Measurements from ENCODE around the gene CDK14.

The CDK14 gene

GRCh38 chr7:90972906-90973550, 376.9 kb downstream of the CDK14 start:
- DNase-seq: no peak

GRCh38 chr7:90977056-90977455, 380.9 kb downstream of the CDK14 start:
- no peak for DNase-seq

- DNase-seq: no peak
These were observed 384.4 kb downstream of the CDK14 start for GRCh38 chr7:90980545-90980944.

- DNase-seq: no peak
These were observed 386.1 kb downstream of the CDK14 start for GRCh38 chr7:90982228-90982627.

- DNase-seq: no peak
These were observed 388.6 kb downstream of the CDK14 start for GRCh38 chr7:90984692-90985091.

- DNase-seq: no peak
These were observed 392.4 kb downstream of the CDK14 start for GRCh38 chr7:90988516-90988915.

DNA sequence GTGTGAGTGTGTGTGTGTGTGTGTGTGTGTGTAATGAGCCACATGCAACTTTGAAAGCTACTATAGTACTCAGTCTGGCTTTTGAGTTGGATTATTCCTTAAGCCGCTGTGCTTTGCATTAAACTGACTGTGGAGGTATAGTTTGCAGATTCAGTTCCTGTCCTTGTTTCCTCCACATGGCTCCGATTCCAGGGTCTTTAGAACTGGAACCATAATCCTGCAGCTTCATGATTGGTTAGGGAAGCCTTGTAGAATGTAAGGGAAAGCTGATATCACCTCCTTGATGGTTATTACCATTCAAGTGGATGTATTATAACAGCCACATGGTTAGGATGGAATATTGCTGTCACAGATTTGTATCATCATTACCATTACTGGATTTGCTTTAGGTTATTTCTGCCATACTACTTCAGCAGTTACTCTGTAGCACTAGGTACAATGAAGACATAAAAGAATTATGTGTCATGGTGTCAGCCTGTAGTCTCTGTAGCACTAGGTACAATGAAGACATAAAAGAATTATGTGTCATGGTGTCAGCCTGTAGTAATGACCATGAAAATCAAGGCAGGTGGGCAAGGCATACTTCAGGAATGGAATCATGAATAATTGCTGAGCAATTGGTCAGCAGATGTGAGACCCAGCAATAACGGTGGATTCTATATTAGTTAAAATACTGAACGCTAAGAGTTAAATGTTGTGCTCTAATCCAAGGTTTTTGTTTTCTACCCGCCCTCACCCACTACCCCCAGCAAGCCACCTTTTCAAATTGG, 393.1 kb downstream of the CDK14 start:
- no peak for DNase-seq

GRCh38 chr7:90994121-90994520, 398.0 kb downstream of the CDK14 start:
- DNase-seq: no peak

DNA sequence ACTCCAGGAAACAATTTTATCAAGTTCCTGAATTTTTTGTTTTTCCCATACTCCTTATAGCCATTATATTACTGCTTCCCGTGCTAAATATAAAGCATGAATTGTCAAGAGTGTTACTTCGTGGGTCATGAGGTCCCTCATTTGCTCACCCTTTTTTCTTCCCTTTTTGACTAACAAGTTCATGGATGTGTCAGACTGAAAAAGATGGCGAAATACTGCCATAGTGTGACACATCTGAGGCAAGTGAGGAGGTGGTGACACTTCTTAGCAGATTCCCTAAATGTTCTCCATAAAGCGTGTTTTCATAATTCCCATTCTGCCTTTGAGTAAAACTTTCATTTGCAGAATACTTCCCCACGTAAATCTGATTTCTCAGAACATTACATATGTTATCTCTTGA, 398.5 kb downstream of the CDK14 start:
- no peak for DNase-seq

DNA sequence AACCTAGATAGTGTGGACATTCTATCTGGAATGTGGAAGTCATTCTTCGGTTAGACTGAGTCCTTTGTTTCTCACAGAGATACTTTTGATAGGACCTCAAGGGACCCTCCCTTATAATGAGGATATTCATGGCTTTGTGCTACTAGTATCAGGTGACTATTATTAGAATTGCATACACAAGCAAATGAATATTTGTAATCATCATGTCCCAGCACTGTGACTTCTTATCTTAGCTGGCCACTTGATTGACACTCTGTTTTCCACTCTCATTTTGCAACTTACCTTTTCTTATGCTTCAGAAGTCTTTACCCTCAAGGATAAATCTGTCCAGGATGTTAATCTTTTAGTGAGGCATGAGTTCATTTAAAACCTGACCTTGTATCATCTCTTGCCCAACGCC, 399.9 kb downstream of the CDK14 start:
- no peak for DNase-seq

- DNase-seq: no peak
These were observed 404.2 kb downstream of the CDK14 start for GRCh38 chr7:90999989-91000979.

DNA sequence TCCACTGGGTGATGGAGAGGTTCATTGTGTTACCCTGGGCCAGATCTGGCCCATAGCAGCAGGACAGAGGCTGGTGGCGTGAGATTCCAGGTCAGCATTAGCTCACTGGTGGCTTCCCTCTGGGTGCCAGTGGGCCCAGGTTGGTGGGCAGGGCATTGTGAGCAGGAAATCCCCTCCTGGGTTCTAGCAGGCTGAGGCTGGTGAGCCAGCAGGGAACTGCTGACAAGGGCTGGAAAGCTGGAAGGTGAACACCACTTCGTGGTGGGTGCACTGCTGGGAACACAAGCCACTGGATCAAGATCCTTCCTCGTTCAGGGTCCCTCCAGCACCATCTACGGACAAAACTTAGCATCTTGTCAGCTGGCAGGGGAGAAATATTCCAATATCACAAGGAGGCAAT, 408.9 kb downstream of the CDK14 start:
- no peak for DNase-seq

DNA sequence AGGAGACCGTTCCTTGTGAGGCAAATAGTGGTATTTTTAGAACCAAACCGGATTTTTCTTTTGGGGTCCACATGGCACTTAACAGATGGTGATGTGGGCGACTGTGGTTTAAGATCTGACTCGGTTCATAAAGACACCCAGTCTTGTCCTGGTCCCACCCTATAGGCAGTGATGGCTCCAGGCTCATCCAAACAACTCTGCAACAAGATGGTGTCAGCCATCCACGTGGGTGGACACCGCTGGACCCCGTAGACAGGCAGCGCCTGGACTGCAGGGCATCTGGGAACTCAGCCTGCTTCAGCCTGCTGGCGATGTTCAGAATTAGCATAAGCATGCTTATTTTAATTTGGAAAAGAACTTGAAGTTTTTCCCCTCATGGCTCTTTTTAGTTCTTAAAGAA, 409.7 kb downstream of the CDK14 start:
- DNase-seq: no peak

DNA sequence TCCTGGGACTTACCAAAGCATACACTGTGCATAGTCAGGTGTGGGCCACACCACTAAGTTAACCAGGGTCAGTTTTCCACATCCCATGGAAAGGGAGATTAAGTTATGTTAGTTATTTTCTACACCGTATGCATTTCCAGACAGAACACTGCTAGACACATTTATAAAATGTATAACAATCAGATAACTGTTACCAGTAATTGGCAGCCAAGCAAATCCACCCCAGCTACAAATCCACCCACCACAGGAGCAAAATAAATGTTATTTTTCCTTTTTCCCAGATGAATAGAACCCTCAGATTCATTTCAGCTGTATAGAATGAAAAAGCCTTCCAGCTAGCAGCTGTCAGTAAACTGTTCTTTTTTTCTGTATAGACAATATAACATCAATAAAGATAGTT, 411.2 kb downstream of the CDK14 start:
- no peak for DNase-seq

GRCh38 chr7:91013078-91013477, 417.0 kb downstream of the CDK14 start:
- no peak for DNase-seq

DNA sequence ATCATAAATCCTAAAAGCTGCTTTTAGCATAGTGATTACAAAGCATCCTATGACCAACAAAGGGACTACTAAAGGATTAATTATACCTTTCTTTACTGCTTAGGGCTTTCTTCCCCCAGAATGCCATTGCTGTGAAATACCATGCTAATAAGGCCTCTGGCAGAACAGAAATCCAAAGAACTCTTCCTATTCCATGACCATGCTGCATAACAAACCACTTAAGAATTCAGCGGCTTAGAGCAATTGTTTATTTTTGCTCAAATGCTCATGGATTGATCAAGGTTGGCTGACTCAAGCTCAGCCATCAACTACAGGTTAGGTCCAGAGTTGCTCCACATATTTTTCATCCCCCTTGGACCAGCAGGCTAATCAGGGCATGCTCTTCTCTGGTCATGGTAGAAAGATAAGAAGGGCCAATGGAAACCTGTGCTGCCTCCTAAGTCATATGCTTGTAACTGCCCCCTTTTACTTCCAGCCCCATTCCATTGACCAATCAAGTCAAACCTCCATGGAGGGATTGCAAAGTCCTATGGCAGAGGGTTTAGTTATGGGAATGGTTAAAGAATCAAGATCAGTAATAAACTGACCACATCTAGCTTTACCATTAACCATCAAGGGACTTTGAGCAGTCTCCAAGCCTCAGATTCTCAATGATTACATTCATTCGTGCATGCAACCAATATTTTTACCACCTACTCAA, 423.7 kb downstream of the CDK14 start:
- DNase-seq: no peak

DNA sequence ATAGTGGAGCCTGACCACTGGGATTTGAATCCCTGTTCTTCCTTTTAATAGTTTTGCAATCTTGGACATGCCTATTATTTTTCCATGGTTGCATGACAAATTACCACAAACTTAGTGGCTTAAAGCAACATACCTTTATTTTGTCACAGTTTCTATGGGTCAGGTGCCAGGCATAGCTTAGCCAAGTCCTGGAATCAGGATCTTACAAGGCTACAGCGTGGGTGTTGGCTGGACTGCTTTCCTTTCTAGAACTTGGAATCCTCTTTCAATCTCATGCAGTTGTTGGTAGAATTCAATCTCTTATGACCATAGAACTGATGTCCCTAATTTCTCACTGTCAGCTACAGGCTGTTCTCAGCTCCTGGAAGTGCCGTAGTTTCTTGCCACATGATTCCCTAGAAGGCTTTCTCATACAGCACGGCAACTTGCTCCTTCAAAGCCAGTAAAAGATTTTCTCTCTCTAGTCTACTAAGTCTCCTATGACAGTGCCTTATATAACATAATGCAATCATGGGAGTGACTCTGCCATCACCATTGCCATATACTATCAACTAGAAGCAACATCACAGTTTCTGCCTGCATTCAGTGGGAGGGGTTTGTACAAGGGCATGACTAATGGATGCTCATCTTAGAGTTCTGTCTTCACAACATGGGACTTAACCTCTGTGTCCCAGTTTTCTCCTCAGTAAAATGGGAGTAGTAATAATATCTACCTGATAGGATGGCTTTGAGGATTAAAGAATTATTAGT, 424.7 kb downstream of the CDK14 start:
- no peak for DNase-seq

GRCh38 chr7:91021956-91022355, 425.8 kb downstream of the CDK14 start:
- DNase-seq: no peak

DNA sequence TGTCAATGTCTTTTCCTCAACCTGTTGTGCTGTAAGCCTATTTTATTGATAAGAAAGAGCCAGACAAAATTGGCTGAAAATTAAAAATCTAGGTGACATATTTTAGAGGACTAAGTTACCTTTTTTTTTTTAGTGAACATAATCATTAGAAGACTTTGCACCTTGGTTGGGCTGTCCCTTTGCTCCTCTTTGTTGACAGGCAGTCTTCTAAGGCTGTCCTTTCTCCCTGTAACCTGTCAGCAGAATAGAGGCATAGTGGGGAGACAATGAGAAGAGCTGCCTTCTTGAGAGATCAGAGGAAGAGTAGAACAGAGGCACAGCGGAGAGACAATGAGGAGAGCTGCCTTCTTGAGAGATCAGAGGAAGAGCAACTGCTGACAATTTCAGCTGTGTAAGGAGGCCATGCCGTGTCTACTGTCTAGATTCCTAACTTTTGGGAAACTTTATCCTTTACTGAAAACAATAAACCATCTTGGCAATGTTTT, 429.8 kb downstream of the CDK14 start:
- DNase-seq: no peak

- DNase-seq: no peak
These were observed 433.6 kb downstream of the CDK14 start for GRCh38 chr7:91029688-91030087.

GRCh38 chr7:91030680-91031380, 434.7 kb downstream of the CDK14 start:
- DNase-seq: no peak
